ENCODE data around the gene DBNL.
"Not testable (repeated sequence)": the region's sequence is repeated elsewhere in the genome, so short reads cannot be mapped to it uniquely, and the experiment has no call there.

- TF ChIP-seq CTCF, POLR2A (IDR thresholded peaks at IDR 0.05): not testable (repeated sequence)
Measured at GRCh38 chr7:44019825-44020224, 24.7 kb upstream of the DBNL start.
